ENCODE data around the gene GUCD1. TPM values are rescaled to one million over a fixed set of nuclear protein-coding genes. Genes with fewer than 3 reads are reported as not detected.

The GUCD1 gene
- total RNA-seq, 1 experiment from 2014 or later: 48.4 TPM

DNA sequence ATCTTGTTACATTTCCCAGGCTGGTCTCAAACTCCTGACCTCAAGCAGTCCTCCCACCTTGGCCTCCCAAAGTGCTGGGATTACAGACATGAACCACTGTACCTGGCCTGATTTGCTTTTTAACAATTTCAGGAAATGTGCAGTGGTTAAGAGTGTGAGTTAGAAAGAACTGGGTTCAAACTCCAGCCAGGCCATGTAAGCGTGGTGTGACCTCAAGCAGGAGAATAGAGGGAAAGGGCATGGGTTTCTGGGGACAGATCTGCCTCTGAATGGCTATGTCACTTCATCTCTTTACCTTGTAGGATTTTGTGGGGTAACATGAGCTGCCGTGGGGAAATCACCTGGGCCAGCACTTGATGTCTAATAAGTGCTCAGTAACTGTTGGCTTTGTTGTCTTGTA lies 10.1 kb upstream of the GUCD1 start:
- Mint-ChIP-seq H3K9me3 (ENCODE audit: unreplicated experiment) (no peaks in the 10 kb centered on the region), H3K4me1 (ENCODE audit: insufficient read depth, unreplicated experiment) (peaks cover 11% of the 10 kb centered on the region), H3K4me3 (ENCODE audit: unreplicated experiment) (no peak overlapping the region), H3K36me3 (ENCODE audit: insufficient read depth, unreplicated experiment) (peaks cover 86% of the 10 kb centered on the region), H3K27ac (ENCODE audit: low read depth, unreplicated experiment) (no peak overlapping the region), H3K27me3 (ENCODE audit: insufficient read depth, unreplicated experiment) (no peaks in the 10 kb centered on the region)
- POLR2A ChIA-PET: interaction anchor here (1.1 to 2.9 kb wide), 2 partner anchors 10 to 12 kb away, joined by 5 to 11 read pairs; partner anchors contain the start of gene GUCD1
- intact Hi-C loops (cut with micrococcal nuclease): no loop called here
- DNase-seq (ENCODE audit: unreplicated experiment): no peak
- BruUV-seq (replicated peaks): no TSS peak
- CTCF ChIA-PET: no interaction called here
- no peak for TF ChIP-seq CTCF (IDR thresholded peaks at IDR 0.05; ENCODE audit: unreplicated experiment)

DNA sequence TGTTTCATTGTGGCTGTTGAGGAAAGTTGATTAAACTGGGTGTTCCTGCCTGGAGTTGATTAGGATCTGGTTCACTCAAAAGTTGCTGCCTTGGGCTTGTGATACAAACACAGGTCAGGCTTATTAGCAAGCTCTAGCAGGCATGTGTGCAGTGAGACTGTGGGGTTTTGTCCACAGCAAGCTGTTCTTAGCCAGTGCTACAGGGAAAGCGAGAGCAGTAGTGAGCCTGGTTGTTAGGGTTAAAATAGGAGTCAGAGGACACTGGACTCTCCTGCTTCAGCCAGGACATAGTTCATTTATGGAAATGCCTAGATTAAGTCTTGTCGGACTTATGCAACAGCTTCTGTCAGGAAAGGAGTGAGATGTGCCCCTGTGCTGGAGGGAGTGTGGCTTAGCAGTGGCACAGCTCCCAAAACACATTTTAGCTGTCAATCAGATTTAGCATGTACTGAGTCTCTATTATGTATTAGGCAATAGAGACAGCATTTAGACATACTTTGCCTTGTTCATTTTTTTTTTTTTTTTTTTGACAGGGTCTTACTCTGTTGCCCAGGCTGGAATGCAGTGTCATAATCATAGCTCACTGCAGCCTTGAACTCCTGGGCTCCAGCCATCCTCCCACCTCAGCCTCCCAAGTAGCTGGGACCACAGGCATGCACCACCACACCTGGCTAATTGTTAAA lies 9.6 kb upstream of the GUCD1 start:
- peak; percentile 22 for DNase-seq (ENCODE audit: unreplicated experiment)
- ChIA-PET CTCF (no interaction called here), POLR2A (interaction anchor here (1.1 to 2.9 kb wide), 3 partner anchors 10 to 19 kb away, joined by 5 to 11 read pairs (median 5); partner anchors contain the start of gene GUCD1)
- no TSS peak for BruUV-seq (replicated peaks)
- Mint-ChIP-seq H3K27ac (ENCODE audit: low read depth, unreplicated experiment) (no peak overlapping the region), H3K36me3 (ENCODE audit: insufficient read depth, unreplicated experiment) (peaks cover 86% of the 10 kb centered on the region), H3K4me1 (ENCODE audit: insufficient read depth, unreplicated experiment) (peaks cover 11% of the 10 kb centered on the region), H3K9me3 (ENCODE audit: unreplicated experiment) (no peaks in the 10 kb centered on the region), H3K27me3 (ENCODE audit: insufficient read depth, unreplicated experiment) (no peaks in the 10 kb centered on the region), H3K4me3 (ENCODE audit: unreplicated experiment) (no peak overlapping the region)
- no peak for TF ChIP-seq CTCF (IDR thresholded peaks at IDR 0.05; ENCODE audit: unreplicated experiment)
- intact Hi-C loops (cut with micrococcal nuclease): no loop called here

DNA sequence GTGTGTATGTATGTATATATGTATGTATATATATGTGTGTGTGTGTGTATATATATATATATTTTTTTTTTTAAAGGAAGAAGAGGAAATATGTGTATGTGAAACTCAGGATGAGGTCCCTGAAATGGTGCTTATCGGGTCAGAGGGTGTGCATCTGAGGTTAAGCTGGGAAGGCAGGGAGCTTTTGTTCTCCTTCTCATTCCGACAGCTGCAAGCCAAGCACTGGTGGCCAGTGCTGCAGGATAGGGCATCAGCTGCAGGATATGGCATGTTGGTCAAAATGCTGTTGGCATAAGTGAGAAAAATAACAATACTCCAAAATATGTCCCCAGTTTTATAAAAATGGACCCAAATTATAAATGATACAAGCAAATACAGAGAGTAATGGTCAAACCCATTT lies 8.3 kb upstream of the GUCD1 start:
- ChIA-PET POLR2A (interaction anchor here (1.4 to 2.9 kb wide), 2 partner anchors 8 to 20 kb away, joined by 5 to 11 read pairs; partner anchors contain the start of gene GUCD1), CTCF (interaction anchor here (0.7 kb wide), 1 partner anchor 799 kb away, joined by 4 read pairs; no protein-coding TSS in a partner anchor)
- H3K9me3 Mint-ChIP-seq (ENCODE audit: unreplicated experiment): no peaks in the 10 kb centered on the region
- DNase-seq (ENCODE audit: unreplicated experiment): no peak
- TF ChIP-seq CTCF (IDR thresholded peaks at IDR 0.05; ENCODE audit: unreplicated experiment): no peak
- H3K4me1 Mint-ChIP-seq (ENCODE audit: insufficient read depth, unreplicated experiment): peaks cover 18% of the 10 kb centered on the region
- H3K4me3 Mint-ChIP-seq (ENCODE audit: unreplicated experiment): no peak overlapping the region
- H3K27ac Mint-ChIP-seq (ENCODE audit: low read depth, unreplicated experiment): no peak overlapping the region
- H3K36me3 Mint-ChIP-seq (ENCODE audit: insufficient read depth, unreplicated experiment): peaks cover 82% of the 10 kb centered on the region
- intact Hi-C loops (cut with micrococcal nuclease): no loop called here
- no TSS peak for BruUV-seq (replicated peaks)
- no peaks in the 10 kb centered on the region for H3K27me3 Mint-ChIP-seq (ENCODE audit: insufficient read depth, unreplicated experiment)

DNA sequence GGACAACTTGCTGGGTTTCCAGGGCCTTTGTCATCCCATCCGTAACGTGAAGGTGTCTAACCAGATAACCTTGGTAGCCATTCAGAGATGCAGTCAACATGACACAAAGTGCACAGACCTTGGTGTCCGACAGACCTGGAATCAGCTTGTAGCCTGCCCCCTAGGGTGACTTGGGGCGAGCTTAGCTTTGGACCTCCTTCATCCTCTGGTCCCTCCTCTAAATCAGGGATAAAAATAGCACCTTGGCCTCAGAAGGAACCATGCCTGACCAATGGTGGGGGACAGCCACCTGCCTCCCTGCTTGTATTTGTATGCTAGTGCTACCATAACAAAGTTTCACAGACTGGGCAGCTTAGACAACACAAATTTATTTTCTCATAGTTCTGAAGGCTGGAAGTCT lies 4.5 kb upstream of the GUCD1 start:
- intact Hi-C loops (cut with micrococcal nuclease): no loop called here
- CTCF ChIA-PET: interaction anchor here (0.6 kb wide), 1 partner anchor 31 kb away, joined by 3 read pairs; no protein-coding TSS in a partner anchor
- no peak overlapping the region for H3K27ac Mint-ChIP-seq (ENCODE audit: low read depth, unreplicated experiment)
- no peak for DNase-seq (ENCODE audit: unreplicated experiment)
- H3K9me3 Mint-ChIP-seq (ENCODE audit: unreplicated experiment): no peaks in the 10 kb centered on the region
- peaks cover 61% of the 10 kb centered on the region for H3K36me3 Mint-ChIP-seq (ENCODE audit: insufficient read depth, unreplicated experiment)
- no peak for TF ChIP-seq CTCF (IDR thresholded peaks at IDR 0.05; ENCODE audit: unreplicated experiment)
- H3K4me3 Mint-ChIP-seq (ENCODE audit: unreplicated experiment): no peak overlapping the region
- no peaks in the 10 kb centered on the region for H3K27me3 Mint-ChIP-seq (ENCODE audit: insufficient read depth, unreplicated experiment)
- POLR2A ChIA-PET: no interaction called here
- H3K4me1 Mint-ChIP-seq (ENCODE audit: insufficient read depth, unreplicated experiment): peaks cover 30% of the 10 kb centered on the region
- BruUV-seq (replicated peaks): no TSS peak
